Measurements from ENCODE around the gene ZGRF1.
"Not testable (repeated sequence)": the region's sequence is repeated elsewhere in the genome, so short reads cannot be mapped to it uniquely, and the experiment has no call there.

Gene ZGRF1

DNA sequence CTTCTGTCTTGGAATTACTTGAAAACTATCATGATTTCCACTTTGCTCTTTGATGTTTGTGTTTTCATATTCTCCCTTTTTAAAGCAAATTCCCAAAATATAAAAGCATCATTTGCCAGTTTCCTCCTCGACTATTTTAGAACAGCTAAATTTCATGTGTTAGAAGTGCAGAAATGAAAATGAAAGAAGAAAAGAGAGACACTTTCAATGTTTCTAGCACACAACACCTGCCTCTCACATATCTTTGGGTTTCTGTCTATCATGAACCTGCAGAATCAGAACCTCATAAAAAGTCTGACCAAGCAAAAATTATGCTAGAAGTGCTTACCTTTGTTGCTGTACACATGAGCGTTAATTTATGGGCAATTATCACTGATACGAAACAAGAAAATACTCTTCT lies 118.8 kb downstream of the ZGRF1 start:
- no peak for DNase-seq (ENCODE audit: low read depth, low spot score)
- H3K27ac ChIP-seq = no peak overlapping the region

- no peak overlapping the region for H3K27ac ChIP-seq
- no peak for DNase-seq (ENCODE audit: low read depth, low spot score)
Measured at GRCh38 chr4:112517067-112517634, 119.6 kb downstream of the ZGRF1 start.

DNA sequence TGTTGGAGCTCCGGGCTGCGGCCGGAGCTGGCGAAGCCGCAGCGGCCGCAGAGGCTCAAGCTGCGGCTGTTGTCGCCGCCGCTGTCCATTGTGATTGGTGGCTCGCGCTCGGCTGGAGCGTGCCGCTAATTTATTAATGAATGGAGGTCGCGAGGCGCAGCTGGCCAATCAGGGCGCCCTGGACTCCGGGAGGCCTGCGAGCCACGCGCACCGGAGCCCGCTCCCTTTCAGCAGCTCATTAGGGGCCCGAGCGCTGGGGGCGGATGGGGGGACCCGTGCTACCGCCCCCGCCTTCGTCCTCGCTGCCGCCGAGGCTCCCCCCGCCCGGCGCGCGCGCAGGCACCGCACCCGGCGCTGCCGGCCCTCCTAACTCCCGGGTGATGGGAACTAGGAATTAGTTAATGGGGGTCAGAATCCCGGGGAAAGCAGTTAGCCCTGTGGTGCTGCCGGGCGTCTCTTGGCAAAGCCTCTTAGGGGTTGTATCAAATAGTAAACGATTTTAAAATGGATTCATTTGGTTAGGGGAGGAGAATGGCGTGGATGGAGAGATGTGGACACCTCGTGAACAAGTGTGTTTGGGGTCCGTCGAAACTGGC lies 120.1 kb downstream of the ZGRF1 start:
- H3K27ac ChIP-seq = no peak overlapping the region
- no peak for DNase-seq (ENCODE audit: low read depth, low spot score)

- H3K27ac ChIP-seq = no peak within 1 kb of the TSS
- no peak for DNase-seq (ENCODE audit: low read depth, low spot score)
Measured at GRCh38 chr4:112516066-112516470, 120.6 kb downstream of the ZGRF1 start, which contains the start of gene NEUROG2. Gene NEUROG2 (minus strand): TSS chr4:112516180. CDS start chr4:112515475, 705 bp downstream.

DNA sequence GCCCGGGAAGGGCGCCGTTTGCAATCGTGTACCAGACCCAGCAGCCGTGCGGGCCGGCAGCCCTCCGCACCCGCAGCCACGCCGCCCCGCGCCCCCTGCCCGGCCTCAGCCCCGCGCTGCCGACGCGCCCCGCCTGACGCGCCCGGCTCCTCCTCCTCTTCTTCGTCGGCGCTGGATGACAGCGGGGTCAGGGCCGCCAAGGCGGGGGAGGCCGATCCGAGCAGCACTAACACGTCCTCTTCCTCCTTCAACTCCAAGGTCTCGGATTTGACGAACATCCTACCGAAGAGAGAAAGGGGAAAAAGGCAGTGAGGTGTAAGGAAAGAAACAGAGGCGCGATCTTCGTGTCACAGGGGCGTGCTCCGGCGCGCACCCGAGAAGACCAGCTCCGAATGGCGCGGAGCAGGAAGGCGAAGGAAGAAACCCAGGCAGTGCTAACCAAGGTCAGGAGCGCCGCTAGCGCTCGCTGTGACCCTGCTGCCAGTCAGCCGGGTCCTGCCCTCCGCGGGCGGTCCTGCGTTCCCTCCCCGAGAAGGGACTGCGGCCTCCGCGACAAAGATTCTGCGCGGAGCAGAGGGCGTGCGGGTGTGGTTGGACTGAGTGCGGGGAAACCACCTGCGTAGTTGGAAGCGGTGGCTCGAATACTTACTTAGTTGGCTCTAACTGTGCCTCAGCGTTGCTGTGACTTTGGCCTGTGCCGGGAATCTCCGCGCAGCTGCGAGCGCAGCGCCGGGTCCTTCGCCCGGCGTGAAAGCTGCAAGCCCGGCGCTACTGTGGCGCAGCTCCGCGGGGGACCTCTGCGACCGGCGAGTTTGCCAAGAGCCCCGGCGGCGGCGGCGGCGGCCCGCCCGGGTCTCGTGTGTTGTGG lies 121.3 kb downstream of the ZGRF1 start:
- DNase-seq (ENCODE audit: low read depth, low spot score) = no peak
- no peak overlapping the region for H3K27ac ChIP-seq

DNA sequence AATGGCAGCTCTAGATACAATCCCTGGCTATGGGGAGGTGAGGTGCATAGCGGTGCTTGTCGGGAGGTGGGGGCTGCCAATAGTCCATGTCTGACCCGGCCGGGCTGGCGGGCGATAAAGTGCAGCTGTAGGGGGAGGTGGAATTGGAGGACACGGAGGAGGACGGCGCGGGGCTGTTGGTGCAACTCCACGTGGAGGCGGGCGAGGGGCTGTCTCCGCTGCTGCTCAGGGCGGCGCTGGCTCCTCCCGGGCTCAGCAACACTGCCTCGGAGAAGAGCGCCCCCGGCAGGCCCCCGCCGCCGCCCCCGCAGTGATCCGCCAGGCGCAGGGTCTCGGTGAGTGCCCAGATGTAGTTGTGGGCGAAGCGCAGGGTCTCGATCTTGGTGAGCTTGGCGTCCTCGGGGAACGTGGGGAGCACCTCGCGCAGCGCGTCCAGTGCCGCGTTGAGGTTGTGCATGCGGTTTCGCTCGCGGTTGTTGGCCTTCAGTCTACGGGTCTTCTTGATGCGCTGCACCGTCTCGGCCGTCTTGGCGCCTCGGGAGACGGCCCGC lies 122.0 kb downstream of the ZGRF1 start:
- H3K27ac ChIP-seq = no peak overlapping the region
- DNase-seq (ENCODE audit: low read depth, low spot score) = no peak

DNA sequence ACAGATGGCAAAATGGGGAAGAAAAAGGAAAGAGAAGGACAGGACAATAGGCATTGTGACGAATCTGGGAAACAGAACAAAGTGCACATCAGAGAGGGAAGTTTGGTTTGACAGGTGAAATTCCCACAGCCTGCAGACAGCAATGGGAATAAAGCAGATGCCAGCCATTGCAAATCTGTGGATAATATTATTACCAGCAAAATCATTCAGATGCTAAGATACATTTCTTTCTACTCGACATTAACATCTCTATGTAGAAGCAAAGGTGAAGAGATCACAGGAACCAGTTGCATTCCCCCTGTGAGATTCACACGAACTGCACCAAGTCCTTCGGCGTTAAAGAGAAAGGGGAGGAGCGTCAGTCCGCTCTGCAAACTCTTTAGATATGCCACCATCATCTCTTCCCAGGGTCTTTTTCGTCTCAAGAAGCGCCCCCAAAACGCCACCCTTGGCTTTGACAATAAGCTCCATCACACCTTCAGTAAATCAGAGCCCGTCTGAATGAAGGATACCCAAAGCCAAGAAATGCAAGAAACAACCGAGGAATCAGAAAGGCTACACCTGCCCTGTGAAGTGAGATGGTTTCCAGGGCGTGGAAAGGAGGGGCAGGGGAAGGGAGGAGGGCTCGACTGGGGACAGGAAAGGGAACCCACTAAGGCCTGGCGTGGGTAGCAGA lies 122.6 kb downstream of the ZGRF1 start:
- no peak overlapping the region for H3K27ac ChIP-seq
- DNase-seq (ENCODE audit: low read depth, low spot score) = no peak

DNA sequence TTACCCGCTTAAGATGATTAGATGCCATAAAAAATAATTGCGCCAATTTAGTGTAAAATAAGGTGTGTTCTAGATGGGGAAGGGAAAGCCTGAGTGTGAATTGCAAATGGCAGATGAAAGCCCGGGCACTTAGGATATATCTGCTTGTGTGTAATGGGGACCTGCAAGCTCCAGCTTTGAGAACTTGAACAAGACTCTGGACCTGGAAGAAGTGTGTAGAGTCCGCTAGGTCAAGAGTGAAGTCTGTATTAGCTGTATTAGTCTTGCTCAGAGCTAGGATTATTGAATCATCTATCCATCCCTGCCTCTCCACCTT lies 124.9 kb downstream of the ZGRF1 start:
- no peak for DNase-seq (ENCODE audit: low read depth, low spot score)
- no peak overlapping the region for H3K27ac ChIP-seq

- DNase-seq (ENCODE audit: low read depth, low spot score) = no peak
- H3K27ac ChIP-seq = no peak overlapping the region
Measured at GRCh38 chr4:112511093-112511802, 125.5 kb downstream of the ZGRF1 start.

DNA sequence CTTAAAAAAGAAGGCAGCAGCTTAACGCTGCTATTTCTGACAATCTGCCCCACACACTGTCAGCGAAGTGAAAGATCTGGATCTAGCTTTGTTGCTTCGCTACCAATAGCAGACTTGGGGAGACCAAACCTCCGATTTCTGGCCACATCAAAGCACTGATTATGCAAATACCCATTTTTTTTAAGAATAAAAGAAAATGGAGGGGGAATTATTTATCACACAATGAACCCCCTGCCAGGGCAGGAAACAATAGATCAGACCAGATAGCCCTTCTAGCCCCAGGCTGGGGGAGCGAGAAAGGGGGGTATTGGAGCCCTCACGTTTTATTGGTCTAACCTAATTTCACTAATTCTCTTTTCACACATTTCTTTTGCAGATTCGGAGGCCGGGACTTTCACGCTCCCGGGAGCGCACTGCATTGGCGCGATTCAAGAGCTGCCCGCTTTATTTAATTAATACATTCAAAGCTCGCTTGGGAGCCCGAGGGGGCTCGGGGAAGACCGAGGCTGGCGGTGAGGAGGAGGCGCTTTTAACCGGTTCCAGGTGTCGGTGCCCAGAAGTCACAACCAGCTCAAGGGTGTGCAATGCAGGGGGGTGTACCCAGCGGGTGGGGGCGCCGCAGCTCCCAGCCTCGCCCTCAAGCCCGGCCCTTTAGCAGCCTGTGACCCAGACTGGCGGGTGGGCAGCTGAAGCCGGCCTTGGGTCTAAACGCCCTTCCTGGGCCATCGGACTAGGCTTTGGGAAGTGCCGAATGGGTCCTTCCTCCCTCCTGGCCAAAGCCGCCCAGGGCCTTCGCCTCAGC lies 126.2 kb downstream of the ZGRF1 start:
- DNase-seq (ENCODE audit: low read depth, low spot score) = no peak
- no peak overlapping the region for H3K27ac ChIP-seq

DNA sequence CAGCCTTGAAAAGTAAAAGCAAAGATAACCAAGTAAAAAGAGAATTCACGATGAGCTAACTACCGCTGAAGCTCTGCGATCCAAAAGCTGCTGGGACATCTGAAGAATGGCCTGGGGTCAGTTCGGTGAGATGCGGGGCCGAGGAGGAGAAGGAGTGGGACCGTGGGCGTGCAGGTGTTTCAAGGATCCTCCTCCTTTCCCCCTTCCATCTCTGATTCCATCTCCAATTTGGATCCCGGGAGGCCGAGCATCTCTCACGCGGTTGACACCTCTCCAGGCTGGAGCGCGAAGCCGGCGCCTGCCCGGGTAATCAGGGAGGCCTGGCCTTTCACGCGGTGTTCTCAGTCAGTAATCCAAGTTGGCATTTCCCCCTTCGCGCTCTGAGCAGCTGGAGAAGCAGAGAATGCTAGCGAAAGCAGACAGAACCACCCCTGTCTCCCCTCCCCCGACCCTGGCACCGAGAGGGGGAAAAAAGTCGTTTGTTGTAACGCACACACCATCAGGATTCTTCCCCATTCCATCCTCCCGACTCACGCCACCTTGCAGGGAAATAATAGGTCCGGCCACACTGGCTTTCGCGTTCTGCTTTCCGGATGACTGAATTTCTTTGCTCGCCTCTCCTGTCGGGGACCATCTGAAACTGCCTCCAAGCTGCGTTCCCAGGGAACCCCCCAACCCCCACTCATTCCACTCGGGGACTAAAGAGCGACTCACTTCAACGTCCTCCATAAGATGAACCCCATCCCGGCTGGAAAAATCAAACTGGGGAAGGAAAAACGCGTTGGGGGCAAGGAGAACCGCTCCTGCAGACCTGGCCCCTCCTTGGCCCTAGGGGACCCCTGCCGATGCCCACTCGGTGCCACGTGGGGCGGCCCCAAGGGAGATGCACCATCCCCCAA lies 127.2 kb downstream of the ZGRF1 start:
- no peak for DNase-seq (ENCODE audit: low read depth, low spot score)
- no peak overlapping the region for H3K27ac ChIP-seq

- no peak for DNase-seq (ENCODE audit: low read depth, low spot score)
- no peak overlapping the region for H3K27ac ChIP-seq
Measured at GRCh38 chr4:112508356-112508755, 128.4 kb downstream of the ZGRF1 start.

DNA sequence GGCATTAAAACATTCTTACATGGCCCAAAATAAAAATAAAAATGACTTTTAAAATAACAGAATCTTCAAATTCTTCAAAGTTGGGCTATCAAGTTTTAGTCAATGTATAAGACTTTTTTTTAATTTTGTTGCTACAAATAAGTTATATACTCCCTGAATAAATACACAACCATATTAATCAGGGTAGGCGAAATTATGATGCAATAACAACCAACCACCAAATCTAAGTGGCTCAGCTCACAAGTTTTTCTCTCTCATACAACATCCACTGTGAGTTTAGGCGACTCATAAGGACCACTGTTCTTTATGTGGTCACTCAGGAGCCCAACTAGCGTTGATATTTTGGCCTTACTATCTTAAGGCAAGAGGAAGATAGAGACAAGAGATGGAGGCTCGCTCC lies 131.9 kb downstream of the ZGRF1 start:
- no peak overlapping the region for H3K27ac ChIP-seq
- no peak for DNase-seq (ENCODE audit: low read depth, low spot score)

- no peak for DNase-seq (ENCODE audit: low read depth, low spot score)
- H3K27ac ChIP-seq = no peak overlapping the region
Measured at GRCh38 chr4:112502871-112503270, 133.8 kb downstream of the ZGRF1 start.

DNA sequence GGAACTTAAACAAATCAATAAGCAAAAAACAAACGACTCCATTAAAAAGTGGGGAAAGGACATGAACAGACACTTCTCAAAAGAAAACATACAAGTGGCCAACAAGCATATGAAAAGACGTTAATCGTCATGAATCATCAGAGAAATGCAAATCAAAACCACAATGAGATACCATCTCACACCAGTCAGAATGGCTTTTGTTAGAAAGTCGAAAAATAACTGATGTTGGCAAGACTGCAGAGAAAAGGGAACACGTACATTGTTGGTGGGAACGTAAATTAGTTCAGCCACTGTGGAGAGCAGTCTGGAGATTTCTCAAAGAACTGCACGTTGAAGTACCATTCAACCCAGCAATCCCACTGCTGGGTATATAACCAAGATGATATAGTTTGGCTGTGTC lies 144.4 kb downstream of the ZGRF1 start:
- H3K27ac ChIP-seq = no peak overlapping the region
- no peak for DNase-seq (ENCODE audit: low read depth, low spot score)

DNA sequence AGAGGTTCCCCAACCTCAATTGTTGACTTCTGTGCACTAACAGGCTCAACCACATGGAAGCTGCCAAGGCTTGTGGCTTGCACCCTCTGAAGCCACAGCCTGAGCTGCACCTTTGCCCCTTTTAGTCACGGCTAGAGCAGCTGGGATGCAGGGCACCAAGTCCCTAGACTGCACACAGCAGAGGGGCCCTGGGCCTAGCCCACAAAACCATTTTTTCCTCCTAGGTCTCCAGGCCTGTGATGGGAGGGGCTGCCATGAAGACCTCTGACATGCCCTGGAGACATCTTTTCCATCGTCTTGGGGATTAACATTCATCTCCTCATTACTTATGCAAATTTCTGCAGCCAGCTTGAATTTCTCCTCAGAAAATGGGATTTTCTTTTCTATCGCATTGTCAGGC lies 145.9 kb downstream of the ZGRF1 start:
- not testable (repeated sequence) for H3K27ac ChIP-seq; DNase-seq (ENCODE audit: low read depth, low spot score)

Data from epithelial cell of prostate (primary cell).